ENCODE results near the gene VAV3. TPM values are rescaled to one million over a fixed set of nuclear protein-coding genes. Genes with fewer than 3 reads are reported as not detected.

The VAV3 gene
- total and polyA plus RNA-seq, 2 of the 8 experiments (the other 6 are each of a cell fraction or from before 2014, with no cell fraction given) = 2.9 to 7.9 TPM

GRCh38 chr1:107529511-107530149, 435.4 kb downstream of the VAV3 start:
- Histone ChIP-seq H3K79me2 (ENCODE audit: control insufficient read depth in 1 of 2, insufficient read depth in 2 of 2, low read length in 2 of 2) (no peaks in the 10 kb centered on the region), H3K23me2 (ENCODE audit: low read depth, low read length) (no peaks in the 10 kb centered on the region), H3K9ac (replicated peaks in 1 of 4; ENCODE audit: extremely low read depth in 1 of 4, low read depth in 3 of 4, low read length in 3 of 4) (no peak overlapping the region), H4K8ac (ENCODE audit: extremely low read depth, insufficient read depth, low read length) (no peak overlapping the region), H3K36me3 (ENCODE audit: control insufficient read depth in 2 of 4, insufficient read depth in 4 of 4, low read length in 3 of 4) (no peaks in the 10 kb centered on the region), H2AFZ (ENCODE audit: low read length) (no peak overlapping the region), H3K9me3 (ENCODE audit: insufficient read depth in 2 of 2, low read depth in 1 of 2, low read length in 1 of 2) (no peaks in the 10 kb centered on the region), H3K14ac (ENCODE audit: insufficient read length) (no peak overlapping the region), H2BK120ac (replicated peaks; ENCODE audit: low read depth, low read length) (no peak overlapping the region), H3K18ac (ENCODE audit: extremely low read depth, low read length) (no peak overlapping the region), H2BK15ac (ENCODE audit: low read length) (no peak overlapping the region), H2BK12ac (ENCODE audit: low read depth, low read length) (no peak overlapping the region), H2BK5ac (ENCODE audit: low read depth, low read length) (no peak overlapping the region), H3K23ac (ENCODE audit: insufficient read length) (no peak overlapping the region), H4K5ac (ENCODE audit: insufficient read length, low read depth, low read length) (no peak overlapping the region), H3K27me3 (replicated peaks in 1 of 4; ENCODE audit: control insufficient read depth in 3 of 4, extremely low read depth in 1 of 4, insufficient read depth in 3 of 4, low read length in 3 of 4) (no peaks in the 10 kb centered on the region), H3K4me3 (ENCODE audit: extremely low read depth in 1 of 4, insufficient read depth in 2 of 4, low read depth in 3 of 4, low read length in 4 of 4) (no peak overlapping the region), H2AK5ac (ENCODE audit: low read depth, low read length) (no peak overlapping the region), H3K79me1 (ENCODE audit: low read depth, low read length) (no peaks in the 10 kb centered on the region), H2BK20ac (ENCODE audit: low read length) (no peak overlapping the region), H3K4ac (replicated peaks; ENCODE audit: insufficient read length, low read depth, low read length) (no peak overlapping the region), H3K4me1 (replicated peaks in 1 of 4; ENCODE audit: control insufficient read depth in 3 of 4, insufficient read depth in 4 of 4, low read length in 3 of 4) (peaks cover 0 to 3% (median under 1%) of the 10 kb centered on the region in 4 experiments; a peak in 2 of 7 replicates), H3K27ac (ENCODE audit: low read depth, low read length) (no peak overlapping the region), H3K56ac (replicated peaks; ENCODE audit: insufficient read length, low read depth, low read length) (no peak overlapping the region), H3K4me2 (ENCODE audit: insufficient read depth in 1 of 2, low read depth in 2 of 2, low read length in 2 of 2) (no peak overlapping the region), H4K20me1 (replicated peaks in 1 of 2; ENCODE audit: control insufficient read depth in 1 of 2, insufficient read depth in 2 of 2, low read length in 2 of 2) (no peaks in the 10 kb centered on the region), H4K91ac (replicated peaks; ENCODE audit: insufficient read length, low read length) (no peak overlapping the region)
- DNase-seq (ENCODE audit: low read depth in 1 of 2, low spot score in 2 of 2) (no peak), FAIRE-seq (peak; percentile 50)
- no peak for TF ChIP-seq KDM4A (IDR thresholded peaks at IDR 0.05; ENCODE audit: low read depth, low read length, severe bottlenecking)
- 0 out of 2 replicates have a peak, but pooled peaks have one; percentile 4 for TF ChIP-seq TEAD4 (IDR thresholded peaks at IDR 0.05; ENCODE audit: low read depth, low read length)
- TF ChIP-seq SUZ12 (IDR thresholded peaks at IDR 0.05; ENCODE audit: low read length) = no peak
- peak; percentile 94 for TF ChIP-seq RAD21 (IDR thresholded peaks at IDR 0.05 in 1 of 2, conservative IDR thresholded peaks at IDR 0.05 in 1 of 2; ENCODE audit: low read depth in 2 of 2, low read length in 2 of 2)
- TF ChIP-seq CTCF (IDR thresholded peaks at IDR 0.05; ENCODE audit: control extremely low read depth in 1 of 3, insufficient read depth in 1 of 3, low read depth in 1 of 3, low read length in 3 of 3) = peak; percentile 43 to 89 (median 84)
- CTCF ChIA-PET (ENCODE audit: partially characterized antibody) = interaction anchor here (0.6 to 7.8 kb wide), 73 partner anchors 9 to 624 kb away, joined by 3 to 69 read pairs (median 4); no protein-coding TSS in a partner anchor
- 38% methylated on average over 6 of the region's 6 CpGs; no CpG with 5 or more reads in 1 of the 2 experiments for WGBS, 2 experiments (ENCODE audit: extremely low coverage in 1 of 2, insufficient coverage in 1 of 2, insufficient read length in 1 of 2, insufficient replicate concordance in 2 of 2, low coverage in 1 of 2, low lambda C conversion rate in 2 of 2, missing lambda C conversion rate in 1 of 2)
- POLR2A ChIA-PET (ENCODE audit: partially characterized antibody) = no interaction called here
